ENCODE data around the gene ABCA13. TPM values are rescaled to one million over a fixed set of nuclear protein-coding genes. Genes with fewer than 3 reads are reported as not detected.

ABCA13 gene
- total RNA-seq, 1 donor from 2014 or later, result 2.2 TPM

DNA sequence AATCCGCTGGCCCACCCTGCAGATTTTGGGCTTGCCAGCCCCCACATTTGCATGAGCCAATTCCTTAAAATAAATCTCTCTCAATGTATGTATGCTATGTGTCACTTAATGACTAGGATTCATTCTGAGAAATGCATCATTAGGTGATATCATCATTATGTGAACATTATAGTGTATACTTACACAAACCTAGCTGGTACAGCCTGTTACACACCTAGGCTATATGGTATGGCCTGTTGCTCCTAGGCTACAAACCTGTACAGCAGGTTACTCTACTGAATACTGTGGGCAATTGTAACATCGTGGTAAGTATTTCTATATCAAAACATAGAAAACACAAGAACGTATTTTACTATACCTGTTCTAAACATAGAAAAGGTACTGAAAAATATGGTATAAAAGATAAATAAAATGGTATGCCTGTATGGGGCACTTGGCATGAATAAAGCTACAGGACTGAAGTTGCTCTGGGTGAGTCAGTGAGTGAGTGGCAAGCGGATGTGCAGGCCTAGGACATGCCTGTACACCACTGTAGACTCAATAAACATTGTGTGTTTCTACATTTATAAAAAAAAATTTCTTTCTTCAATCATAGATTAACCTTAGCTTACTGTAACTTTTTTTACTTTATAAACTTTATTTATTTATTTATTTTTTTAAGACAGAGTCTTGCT lies 135.9 kb downstream of the ABCA13 start:
- intact Hi-C loops (cut with DNase I), result no loop called here

DNA sequence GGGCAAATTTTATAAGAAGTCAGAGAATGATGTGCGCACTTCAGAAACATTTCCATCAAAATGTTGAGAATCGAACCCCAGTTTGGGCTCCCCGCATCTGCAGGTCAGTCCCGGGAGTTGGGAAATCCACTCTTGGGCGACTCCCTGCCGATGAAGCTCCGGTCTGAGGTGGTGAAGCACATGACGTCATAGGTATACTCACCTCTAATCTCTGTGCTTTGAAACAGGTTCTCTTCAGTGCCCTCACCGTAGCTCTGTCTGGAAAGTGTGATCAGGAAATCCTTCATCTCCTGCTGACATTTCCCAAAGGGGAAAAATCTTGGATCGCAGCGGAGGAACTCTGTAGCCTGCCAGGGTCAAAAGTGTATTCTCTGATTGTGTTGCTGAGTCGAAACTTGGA lies 138.5 kb downstream of the ABCA13 start:
- no peaks in the 10 kb centered on the region for H3K9me3 ChIP-seq
- TF ChIP-seq, protein P1, sequence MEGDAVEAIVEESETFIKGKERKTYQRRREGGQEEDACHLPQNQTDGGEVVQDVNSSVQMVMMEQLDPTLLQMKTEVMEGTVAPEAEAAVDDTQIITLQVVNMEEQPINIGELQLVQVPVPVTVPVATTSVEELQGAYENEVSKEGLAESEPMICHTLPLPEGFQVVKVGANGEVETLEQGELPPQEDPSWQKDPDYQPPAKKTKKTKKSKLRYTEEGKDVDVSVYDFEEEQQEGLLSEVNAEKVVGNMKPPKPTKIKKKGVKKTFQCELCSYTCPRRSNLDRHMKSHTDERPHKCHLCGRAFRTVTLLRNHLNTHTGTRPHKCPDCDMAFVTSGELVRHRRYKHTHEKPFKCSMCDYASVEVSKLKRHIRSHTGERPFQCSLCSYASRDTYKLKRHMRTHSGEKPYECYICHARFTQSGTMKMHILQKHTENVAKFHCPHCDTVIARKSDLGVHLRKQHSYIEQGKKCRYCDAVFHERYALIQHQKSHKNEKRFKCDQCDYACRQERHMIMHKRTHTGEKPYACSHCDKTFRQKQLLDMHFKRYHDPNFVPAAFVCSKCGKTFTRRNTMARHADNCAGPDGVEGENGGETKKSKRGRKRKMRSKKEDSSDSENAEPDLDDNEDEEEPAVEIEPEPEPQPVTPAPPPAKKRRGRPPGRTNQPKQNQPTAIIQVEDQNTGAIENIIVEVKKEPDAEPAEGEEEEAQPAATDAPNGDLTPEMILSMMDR (IDR thresholded peaks at IDR 0.05), result no peak
- no peaks in the 10 kb centered on the region for H3K36me3 ChIP-seq
- no peaks in the 10 kb centered on the region for H3K4me1 ChIP-seq
- DNase-seq (no peak), ATAC-seq (no peak)
- no peak overlapping the region for H3K27ac ChIP-seq
- H3K27me3 ChIP-seq (ENCODE audit: low read depth), result no peaks in the 10 kb centered on the region
- intact Hi-C loops (cut with DNase I), result no loop called here
- H3K4me3 ChIP-seq, result no peak overlapping the region

More for the DNA sequence above, 135.9 kb downstream of the ABCA13 start:
- Histone ChIP-seq H3K4me1 (no peaks in the 10 kb centered on the region), H3K27ac (no peak overlapping the region), H3K36me3 (no peaks in the 10 kb centered on the region), H3K27me3 (ENCODE audit: low read depth) (no peaks in the 10 kb centered on the region), H3K9me3 (no peaks in the 10 kb centered on the region), H3K4me3 (no peak overlapping the region)
- no peak for ATAC-seq
- TF ChIP-seq, protein P1 (IDR thresholded peaks at IDR 0.05), result no peak
- DNase-seq, result no peak

DNA sequence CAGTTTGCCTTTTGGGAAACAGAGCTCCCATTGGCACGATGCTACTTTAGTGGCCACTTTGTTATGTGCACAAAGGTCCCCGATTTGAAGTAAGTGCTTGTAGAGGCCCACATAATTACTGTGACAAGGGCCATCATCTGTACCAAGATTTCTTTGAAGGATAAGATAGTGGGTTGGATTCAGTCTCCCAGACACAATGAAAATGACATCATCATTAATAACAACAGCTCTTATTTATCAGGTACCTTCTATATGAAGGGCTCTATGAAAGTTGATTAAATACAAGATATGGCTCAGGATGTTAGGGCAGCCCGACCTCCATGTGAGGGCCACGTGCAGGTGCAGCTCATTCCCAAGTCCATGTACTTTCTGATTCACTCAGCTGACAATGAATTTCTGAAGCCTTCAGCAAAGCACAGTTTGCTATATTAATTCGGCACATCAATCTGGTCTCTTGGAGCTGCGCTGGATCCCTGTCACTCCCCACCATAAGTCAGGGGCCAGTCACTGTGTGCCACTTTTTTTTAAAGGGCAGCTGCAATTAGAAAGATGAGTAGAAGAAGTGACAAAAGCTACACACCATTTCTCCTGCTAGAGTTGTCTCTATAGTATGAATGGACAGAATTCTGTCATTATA lies 140.3 kb downstream of the ABCA13 start:
- Histone ChIP-seq H3K27me3 (ENCODE audit: low read depth) (no peaks in the 10 kb centered on the region), H3K4me3 (no peak overlapping the region), H3K36me3 (no peaks in the 10 kb centered on the region), H3K9me3 (no peaks in the 10 kb centered on the region), H3K4me1 (no peaks in the 10 kb centered on the region), H3K27ac (no peak overlapping the region)
- no peak for DNase-seq
- intact Hi-C loops (cut with DNase I), result no loop called here
- ATAC-seq, result no peak
- TF ChIP-seq, protein P1 (IDR thresholded peaks at IDR 0.05), result no peak

DNA sequence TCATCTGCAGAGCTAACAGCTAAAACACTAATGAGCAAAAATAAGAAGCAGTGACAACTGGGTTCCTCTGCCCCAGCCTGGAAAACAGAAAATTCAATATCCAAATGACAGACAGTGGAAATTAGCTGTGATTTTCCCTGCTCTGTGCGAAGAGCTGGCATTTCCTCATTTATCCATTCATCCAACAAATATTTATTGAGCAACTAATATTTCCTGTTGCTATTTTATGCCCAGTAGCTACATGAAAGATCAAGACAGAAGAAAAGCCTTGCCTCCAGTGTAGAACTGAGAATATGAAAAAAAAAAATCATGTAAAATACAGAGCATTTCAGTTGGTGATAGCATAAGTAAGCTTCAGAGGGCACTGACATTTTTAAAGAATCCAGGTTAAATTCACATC lies 140.9 kb downstream of the ABCA13 start:
- ATAC-seq (no peak), DNase-seq (no peak)
- Histone ChIP-seq H3K27me3 (ENCODE audit: low read depth) (no peaks in the 10 kb centered on the region), H3K27ac (no peak overlapping the region), H3K4me3 (no peak overlapping the region), H3K9me3 (no peaks in the 10 kb centered on the region), H3K36me3 (no peaks in the 10 kb centered on the region), H3K4me1 (no peaks in the 10 kb centered on the region)
- intact Hi-C loops (cut with DNase I), result no loop called here
- TF ChIP-seq, protein P1 (IDR thresholded peaks at IDR 0.05), result no peak

DNA sequence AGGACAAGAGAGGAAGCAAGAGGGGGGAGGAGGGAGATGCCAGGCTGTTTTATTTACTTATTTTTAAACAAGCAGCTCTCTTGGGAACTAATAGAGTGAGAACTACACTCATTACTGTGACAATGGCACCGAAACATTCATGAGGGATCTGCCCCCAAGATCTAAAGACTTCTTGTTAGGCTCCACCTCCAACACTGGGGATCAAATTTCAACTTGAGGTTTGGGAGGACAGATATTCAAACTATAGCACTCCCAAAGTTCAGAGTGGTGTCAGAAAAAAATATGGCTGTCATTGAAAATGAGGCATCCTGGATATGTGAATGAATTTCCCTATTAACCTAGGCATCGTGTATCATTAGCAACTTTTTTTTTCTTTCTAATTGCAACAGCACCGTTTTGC lies 145.5 kb downstream of the ABCA13 start:
- Histone ChIP-seq H3K9me3 (no peaks in the 10 kb centered on the region), H3K4me1 (no peaks in the 10 kb centered on the region), H3K27me3 (ENCODE audit: low read depth) (no peaks in the 10 kb centered on the region), H3K36me3 (no peaks in the 10 kb centered on the region), H3K4me3 (no peak overlapping the region), H3K27ac (no peak overlapping the region)
- DNase-seq (no peak), ATAC-seq (no peak)
- intact Hi-C loops (cut with DNase I), result no loop called here
- TF ChIP-seq, protein P1 (IDR thresholded peaks at IDR 0.05), result no peak
